GM12878 (cell line): ENCODE measurements around the gene IER3. TPM values are rescaled to one million over a fixed set of nuclear protein-coding genes. Genes with fewer than 3 reads are reported as not detected.

Experiments
- ATAC-seq: fragments of 200-7000 bp; cut with Tn5 transposase; 3 replicates; pipeline ENCODE4 v1.9.1; 2020; ENCODE audit warnings: mild to moderate bottlenecking, moderate library complexity
- BruUV-seq: library from RNA; stranded (reverse); fragments of 400-500 nt; replicated peaks from 2 replicates; lab custom pipeline; 2021; lab: Mats Ljungman, UMichigan
- CTCF ChIA-PET: fragments of 300-600 bp; sonication (Branson Sonifier 250); formaldehyde crosslinking; extraction: SDS; loops from one replicate; lab custom pipeline; 2021; ENCODE audit warnings: inconsistent platforms; lab: Yijun Ruan, JAX
- POLR2A ChIA-PET: fragments of 350-600 bp; formaldehyde crosslinking; extraction: SDS; loops from one replicate; lab custom pipeline; 2021; ENCODE audit warnings: inconsistent platforms; lab: Charles Lee
- RAD21 ChIA-PET: fragments of 300-600 bp; sonication (Branson Sonifier 250); formaldehyde crosslinking; loops from one replicate; lab custom pipeline; 2023; ENCODE audit warnings: antibody characterized with exemption; ENCODE audit not compliant: unreplicated experiment; lab: Charles Lee
- SMC1A ChIA-PET: fragments of 300-600 bp; sonication (Branson Sonifier 250); formaldehyde crosslinking; loops from one replicate; lab custom pipeline; 2023; ENCODE audit not compliant: unreplicated experiment, uncharacterized antibody; lab: Charles Lee
- DNase-seq: peaks from one replicate; pipeline ENCODE4 v3.0.0-alpha.2; 2011; ENCODE audit warnings: low read depth, low spot score
- FAIRE-seq: peaks from 3 replicates; lab custom pipeline; 2011; peaks lifted over from hg19 to GRCh38; lab: Jason Lieb, UNC
- H2AFZ ChIP-seq: 2 replicates; pipeline ENCODE4 v1.6.0; 2011; ENCODE audit warnings: low read depth, low read length, control low read depth; ENCODE audit not compliant: control insufficient read depth
- H3K27ac ChIP-seq: 2 replicates; pipeline ENCODE4 v1.5.1; 2011; ENCODE audit warnings: control low read depth; ENCODE audit not compliant: control insufficient read depth, insufficient read depth
- H3K27me3 ChIP-seq, 2 experiments: replicated peaks in 1 of 2; 2 replicates each; pipeline versions ENCODE4 v1.6.0 to v1.6.1; 2011; ENCODE audit warnings: low read length in 1 of 2; ENCODE audit not compliant: control insufficient read depth in 2 of 2, insufficient read depth in 2 of 2
- H3K36me3 ChIP-seq, 2 experiments: 2 replicates each; pipeline ENCODE4 v1.5.1; 2011; ENCODE audit warnings: low read length in 1 of 2; ENCODE audit not compliant: control insufficient read depth in 2 of 2, insufficient read depth in 2 of 2
- H3K4me1 ChIP-seq: 2 replicates; pipeline ENCODE4 v1.6.1; 2011; ENCODE audit warnings: mild to moderate bottlenecking, low read length, moderate library complexity, mixed read lengths; ENCODE audit not compliant: control insufficient read depth, insufficient read depth
- H3K4me2 ChIP-seq: 2 replicates; pipeline ENCODE4 v1.6.0; 2011; ENCODE audit warnings: control low read depth; ENCODE audit not compliant: control insufficient read depth, insufficient read depth
- H3K4me3 ChIP-seq: fragments of 200-600 bp; sonication (generic); 2 replicates; pipeline ENCODE4 v1.5.1; 2016
- H3K79me2 ChIP-seq: 2 replicates; pipeline ENCODE4 v1.6.0; 2011; ENCODE audit warnings: low read length; ENCODE audit not compliant: control insufficient read depth, insufficient read depth
- H3K9ac ChIP-seq: 2 replicates; pipeline ENCODE4 v1.8.0; 2011; ENCODE audit warnings: low read length, control low read depth, mixed read lengths; ENCODE audit not compliant: control insufficient read depth, insufficient read depth
- H3K9me3 ChIP-seq: replicated peaks from 3 replicates; pipeline ENCODE4 v1.5.1; 2011; ENCODE audit warnings: mild to moderate bottlenecking, low read length; ENCODE audit not compliant: control insufficient read depth, insufficient read depth
- H4K20me1 ChIP-seq: 2 replicates; pipeline ENCODE4 v1.6.0; 2011; ENCODE audit not compliant: control insufficient read depth, insufficient read depth
- BRCA1 ChIP-seq: IDR thresholded peaks from 2 replicates; pipeline ENCODE4 v1.6.1; 2011; ENCODE audit warnings: low read depth, low read length, improper control_type of control experiment
- EED ChIP-seq: sonication (generic); IDR thresholded peaks from 2 replicates; pipeline ENCODE4 v1.6.1; 2016; ENCODE audit warnings: antibody characterized with exemption, low read depth
- EGR1 ChIP-seq, 2 experiments: IDR thresholded peaks; 1 replicate in 1 of 2; 2 replicates in 1 of 2; pipeline ENCODE4 v1.6.1; 2011 to 2012; ENCODE audit warnings: low read depth in 2 of 2, low read length in 2 of 2, borderline replicate concordance in 1 of 2, mild to moderate bottlenecking in 1 of 2, moderate library complexity in 1 of 2
- IKZF1 ChIP-seq: fragments of 450-650 bp; conservative IDR thresholded peaks from 2 replicates; pipeline ENCODE4 v1.6.1; 2017; ENCODE audit warnings: antibody characterized with exemption, mild to moderate bottlenecking
- WGBS: methylation state at CpG from one replicate; pipeline ENCODE4 v1.1.6; 2016; ENCODE audit warnings: low lambda C conversion rate; ENCODE audit not compliant: insufficient replicate concordance, insufficient coverage; ENCODE audit errors: missing lambda C conversion rate; 5-methylcytosine and 5-hydroxymethylcytosine counted together
- in situ Hi-C: fragments of 300-500 bp; cut with MboI; formaldehyde crosslinking; loops from 9 replicates; pipeline ENCODE4 v1.14.3; 2018; ENCODE audit warnings: mixed read lengths
- intact Hi-C: fragments of 100-400 bp; cut with micrococcal nuclease; formaldehyde crosslinking; loops from one replicate; pipeline ENCODE4 v1.14.2; 2022; ENCODE audit not compliant: unreplicated experiment
- polyA plus RNA-seq, 11 experiments: library from polyadenylated mRNA; depleted of rRNA in 4 of 11; unstranded in 6 of 11; stranded (reverse) in 5 of 11; fragments of >200 nt; fragmentation: Nextera tagmentation in 4 of 11; fragmentation: Illumina TruSeq in 1 of 11; extraction: Ambion mirVana in 4 of 11; extraction: Trizol in 1 of 11; gene quantifications; 1 replicate in 1 of 11; 2 replicates in 10 of 11; pipeline versions ENCODE4 v1.2.1 to v1.2.3, GENCODE V29; 2011 to 2016; ENCODE audit warnings: inconsistent platforms in 2 of 11, missing spikeins in 2 of 11, low read depth in 1 of 11
- total RNA-seq, 4 experiments: library from RNA; depleted of rRNA in 3 of 4; stranded (reverse); fragments of >200 nt in 3 of 4; fragmentation: Illumina TruSeq in 1 of 4; extraction: Trizol in 1 of 4; gene quantifications; 2 replicates each; pipeline versions ENCODE4 v1.2.1 to v1.2.3, GENCODE V29; 2013 to 2021
- TF ChIP-seq, protein P1 (sequence below): fragments of 450-650 bp; IDR thresholded peaks from 2 replicates; pipeline ENCODE4 v1.6.1; 2016; ENCODE audit warnings: mild to moderate bottlenecking, moderate library complexity, borderline replicate concordance
- TF ChIP-seq, protein P2 (sequence below): fragments of 450-650 bp; IDR thresholded peaks from 2 replicates; pipeline ENCODE4 v1.6.1; 2017; ENCODE audit warnings: mild to moderate bottlenecking, low read depth, inconsistent platforms; ENCODE audit not compliant: poor library complexity, severe bottlenecking
- TF ChIP-seq, protein P3 (sequence below): IDR thresholded peaks from 2 replicates; pipeline ENCODE4 v1.6.1; 2011; ENCODE audit warnings: borderline replicate concordance, low read depth, mild to moderate bottlenecking, moderate library complexity, mixed read lengths, low read length; ENCODE audit not compliant: insufficient read depth; ENCODE audit errors: extremely low read length
- TF ChIP-seq, protein P4 (sequence below): fragments of 450-650 bp; IDR thresholded peaks from 2 replicates; pipeline ENCODE4 v1.6.1; 2017; ENCODE audit warnings: mild to moderate bottlenecking, moderate library complexity

IER3 gene
- total and polyA plus RNA-seq, 10 of the 15 experiments (the other 5 are each of a cell fraction or from before 2014, with no cell fraction given): 1.9 to 100 (median 32.3) TPM

DNA sequence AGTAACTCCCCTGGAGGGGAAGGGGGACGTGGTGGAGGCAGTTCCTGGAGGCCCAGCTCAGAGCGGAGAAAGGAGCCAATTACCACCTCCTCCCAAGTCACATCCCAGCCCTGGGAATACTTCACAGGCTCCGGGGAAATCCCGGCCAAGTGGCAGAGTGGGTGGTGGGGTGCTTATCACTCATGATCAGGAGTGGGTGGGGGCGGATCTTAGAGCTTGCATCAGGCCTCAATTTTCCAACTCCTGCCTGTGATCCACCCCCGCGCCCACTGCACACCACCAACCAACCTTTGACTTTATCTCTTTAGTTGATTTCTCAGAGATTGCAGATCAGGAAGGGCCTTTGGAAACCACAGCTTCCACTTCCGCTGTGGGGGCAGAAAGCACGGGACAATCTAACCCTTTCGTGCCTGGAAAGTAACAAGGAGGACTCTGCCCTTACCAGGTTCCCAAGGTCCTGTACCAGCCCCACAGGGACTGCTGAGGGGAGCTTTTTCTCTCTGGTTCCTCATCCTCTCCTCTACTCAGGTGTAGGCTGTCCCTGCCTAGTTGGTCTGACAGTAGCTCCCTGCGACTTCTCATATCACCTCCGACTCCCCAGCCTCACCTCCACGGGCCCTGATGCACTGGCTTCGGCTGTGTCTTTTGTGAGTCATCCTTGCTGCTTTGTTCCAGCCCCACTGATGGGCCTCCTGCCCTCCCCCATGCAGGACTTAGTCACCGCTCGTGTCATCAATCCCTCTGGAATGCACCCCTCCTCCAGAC is 24.9 kb upstream of the IER3 start:
- Histone ChIP-seq H3K27ac (no peak overlapping the region; the same call in 1 of the 2 replicates), H4K20me1 (no peaks in the 10 kb centered on the region), H3K4me3 (no peak overlapping the region), H3K27me3 (no peaks in the 10 kb centered on the region), H3K9me3 (no peaks in the 10 kb centered on the region; the same call in 2 of the 3 replicates), H3K9ac (no peak overlapping the region), H3K79me2 (no peaks in the 10 kb centered on the region), H2AFZ (no peak overlapping the region), H3K4me2 (peak overlapping the region; percentile 13; the same call in 1 of the 2 replicates), H3K4me1 (peaks cover 33% of the 10 kb centered on the region), H3K36me3 (no peaks in the 10 kb centered on the region)
- no TSS peak for BruUV-seq
- peak; percentile 38 for ATAC-seq
- SMC1A ChIA-PET: interaction anchor here (1.0 to 9.7 kb wide), 14 partner anchors 7 to 59 kb away, joined by 3 to 217 read pairs (median 16); partner anchors contain the start of gene FLOT1
- FAIRE-seq: no peak
- CTCF ChIA-PET: interaction anchor here (0.9 to 5.0 kb wide), 12 partner anchors 11 to 58 kb away, joined by 4 to 39 read pairs (median 7); partner anchors contain the start of gene IER3
- no peak for DNase-seq
- in situ Hi-C loops (no loop called here), intact Hi-C loops (no loop called here)
- POLR2A ChIA-PET: interaction anchor here (0.6 to 6.2 kb wide), 17 partner anchors 8 to 131 kb away, joined by 3 to 89 read pairs (median 7); partner anchors contain the start of genes FLOT1 and IER3
- RAD21 ChIA-PET: interaction anchor here (0.6 to 7.4 kb wide), 15 partner anchors 8 to 115 kb away, joined by 3 to 98 read pairs (median 5); partner anchors contain the start of gene DDR1
- 58% methylated on average over 15 of the region's 16 CpGs for WGBS
- TF ChIP-seq EGR1 (IDR thresholded peaks at IDR 0.05; ENCODE audit: borderline replicate concordance in 1 of 2, low read depth in 2 of 2, low read length in 2 of 2) (peak in 1 of 2 experiments; percentile 52; a peak in 1 of 3 replicates), BRCA1 (no peak), EED (0 out of 2 replicates have a peak, but pooled peaks have one; percentile 40), IKZF1 (peak; percentile 94)
- TF ChIP-seq, protein P1, sequence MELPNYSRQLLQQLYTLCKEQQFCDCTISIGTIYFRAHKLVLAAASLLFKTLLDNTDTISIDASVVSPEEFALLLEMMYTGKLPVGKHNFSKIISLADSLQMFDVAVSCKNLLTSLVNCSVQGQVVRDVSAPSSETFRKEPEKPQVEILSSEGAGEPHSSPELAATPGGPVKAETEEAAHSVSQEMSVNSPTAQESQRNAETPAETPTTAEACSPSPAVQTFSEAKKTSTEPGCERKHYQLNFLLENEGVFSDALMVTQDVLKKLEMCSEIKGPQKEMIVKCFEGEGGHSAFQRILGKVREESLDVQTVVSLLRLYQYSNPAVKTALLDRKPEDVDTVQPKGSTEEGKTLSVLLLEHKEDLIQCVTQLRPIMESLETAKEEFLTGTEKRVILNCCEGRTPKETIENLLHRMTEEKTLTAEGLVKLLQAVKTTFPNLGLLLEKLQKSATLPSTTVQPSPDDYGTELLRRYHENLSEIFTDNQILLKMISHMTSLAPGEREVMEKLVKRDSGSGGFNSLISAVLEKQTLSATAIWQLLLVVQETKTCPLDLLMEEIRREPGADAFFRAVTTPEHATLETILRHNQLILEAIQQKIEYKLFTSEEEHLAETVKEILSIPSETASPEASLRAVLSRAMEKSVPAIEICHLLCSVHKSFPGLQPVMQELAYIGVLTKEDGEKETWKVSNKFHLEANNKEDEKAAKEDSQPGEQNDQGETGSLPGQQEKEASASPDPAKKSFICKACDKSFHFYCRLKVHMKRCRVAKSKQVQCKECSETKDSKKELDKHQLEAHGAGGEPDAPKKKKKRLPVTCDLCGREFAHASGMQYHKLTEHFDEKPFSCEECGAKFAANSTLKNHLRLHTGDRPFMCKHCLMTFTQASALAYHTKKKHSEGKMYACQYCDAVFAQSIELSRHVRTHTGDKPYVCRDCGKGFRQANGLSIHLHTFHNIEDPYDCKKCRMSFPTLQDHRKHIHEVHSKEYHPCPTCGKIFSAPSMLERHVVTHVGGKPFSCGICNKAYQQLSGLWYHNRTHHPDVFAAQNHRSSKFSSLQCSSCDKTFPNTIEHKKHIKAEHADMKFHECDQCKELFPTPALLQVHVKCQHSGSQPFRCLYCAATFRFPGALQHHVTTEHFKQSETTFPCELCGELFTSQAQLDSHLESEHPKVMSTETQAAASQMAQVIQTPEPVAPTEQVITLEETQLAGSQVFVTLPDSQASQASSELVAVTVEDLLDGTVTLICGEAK: peak; percentile 19; the same call in 1 of the 2 replicates
- TF ChIP-seq, protein P2, sequence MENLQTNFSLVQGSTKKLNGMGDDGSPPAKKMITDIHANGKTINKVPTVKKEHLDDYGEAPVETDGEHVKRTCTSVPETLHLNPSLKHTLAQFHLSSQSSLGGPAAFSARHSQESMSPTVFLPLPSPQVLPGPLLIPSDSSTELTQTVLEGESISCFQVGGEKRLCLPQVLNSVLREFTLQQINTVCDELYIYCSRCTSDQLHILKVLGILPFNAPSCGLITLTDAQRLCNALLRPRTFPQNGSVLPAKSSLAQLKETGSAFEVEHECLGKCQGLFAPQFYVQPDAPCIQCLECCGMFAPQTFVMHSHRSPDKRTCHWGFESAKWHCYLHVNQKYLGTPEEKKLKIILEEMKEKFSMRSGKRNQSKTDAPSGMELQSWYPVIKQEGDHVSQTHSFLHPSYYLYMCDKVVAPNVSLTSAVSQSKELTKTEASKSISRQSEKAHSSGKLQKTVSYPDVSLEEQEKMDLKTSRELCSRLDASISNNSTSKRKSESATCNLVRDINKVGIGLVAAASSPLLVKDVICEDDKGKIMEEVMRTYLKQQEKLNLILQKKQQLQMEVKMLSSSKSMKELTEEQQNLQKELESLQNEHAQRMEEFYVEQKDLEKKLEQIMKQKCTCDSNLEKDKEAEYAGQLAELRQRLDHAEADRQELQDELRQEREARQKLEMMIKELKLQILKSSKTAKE: peak; percentile 42
- TF ChIP-seq, protein P3, sequence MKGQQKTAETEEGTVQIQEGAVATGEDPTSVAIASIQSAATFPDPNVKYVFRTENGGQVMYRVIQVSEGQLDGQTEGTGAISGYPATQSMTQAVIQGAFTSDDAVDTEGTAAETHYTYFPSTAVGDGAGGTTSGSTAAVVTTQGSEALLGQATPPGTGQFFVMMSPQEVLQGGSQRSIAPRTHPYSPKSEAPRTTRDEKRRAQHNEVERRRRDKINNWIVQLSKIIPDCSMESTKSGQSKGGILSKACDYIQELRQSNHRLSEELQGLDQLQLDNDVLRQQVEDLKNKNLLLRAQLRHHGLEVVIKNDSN: no peak
- TF ChIP-seq, protein P4, sequence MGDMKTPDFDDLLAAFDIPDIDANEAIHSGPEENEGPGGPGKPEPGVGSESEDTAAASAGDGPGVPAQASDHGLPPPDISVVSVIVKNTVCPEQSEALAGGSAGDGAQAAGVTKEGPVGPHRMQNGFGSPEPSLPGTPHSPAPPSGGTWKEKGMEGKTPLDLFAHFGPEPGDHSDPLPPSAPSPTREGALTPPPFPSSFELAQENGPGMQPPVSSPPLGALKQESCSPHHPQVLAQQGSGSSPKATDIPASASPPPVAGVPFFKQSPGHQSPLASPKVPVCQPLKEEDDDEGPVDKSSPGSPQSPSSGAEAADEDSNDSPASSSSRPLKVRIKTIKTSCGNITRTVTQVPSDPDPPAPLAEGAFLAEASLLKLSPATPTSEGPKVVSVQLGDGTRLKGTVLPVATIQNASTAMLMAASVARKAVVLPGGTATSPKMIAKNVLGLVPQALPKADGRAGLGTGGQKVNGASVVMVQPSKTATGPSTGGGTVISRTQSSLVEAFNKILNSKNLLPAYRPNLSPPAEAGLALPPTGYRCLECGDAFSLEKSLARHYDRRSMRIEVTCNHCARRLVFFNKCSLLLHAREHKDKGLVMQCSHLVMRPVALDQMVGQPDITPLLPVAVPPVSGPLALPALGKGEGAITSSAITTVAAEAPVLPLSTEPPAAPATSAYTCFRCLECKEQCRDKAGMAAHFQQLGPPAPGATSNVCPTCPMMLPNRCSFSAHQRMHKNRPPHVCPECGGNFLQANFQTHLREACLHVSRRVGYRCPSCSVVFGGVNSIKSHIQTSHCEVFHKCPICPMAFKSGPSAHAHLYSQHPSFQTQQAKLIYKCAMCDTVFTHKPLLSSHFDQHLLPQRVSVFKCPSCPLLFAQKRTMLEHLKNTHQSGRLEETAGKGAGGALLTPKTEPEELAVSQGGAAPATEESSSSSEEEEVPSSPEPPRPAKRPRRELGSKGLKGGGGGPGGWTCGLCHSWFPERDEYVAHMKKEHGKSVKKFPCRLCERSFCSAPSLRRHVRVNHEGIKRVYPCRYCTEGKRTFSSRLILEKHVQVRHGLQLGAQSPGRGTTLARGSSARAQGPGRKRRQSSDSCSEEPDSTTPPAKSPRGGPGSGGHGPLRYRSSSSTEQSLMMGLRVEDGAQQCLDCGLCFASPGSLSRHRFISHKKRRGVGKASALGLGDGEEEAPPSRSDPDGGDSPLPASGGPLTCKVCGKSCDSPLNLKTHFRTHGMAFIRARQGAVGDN: peak; percentile 52; the same call in 1 of the 2 replicates
